Activated CD4-positive, alpha-beta T cell treated with anti-CD3 and anti-CD28 coated beads, Interleukin-2, amount 50 U/mL, for 48 hours (primary cell): ENCODE results near the gene CTSH.
A peak's percentile ranks its signal among the peaks of the same experiment; 100 is the strongest.
"Not testable (repeated sequence)": the region's sequence is repeated elsewhere in the genome, so short reads cannot be mapped to it uniquely, and the experiment has no call there.

Experiments
- DNase-seq, 2 experiments: peaks; one replicate each; pipeline ENCODE4 v3.0.0-alpha.2; 2020

The CTSH gene

GRCh38 chr15:78880242-78880533, 64.7 kb downstream of the CTSH start:
- DNase-seq = no peak

GRCh38 chr15:78879517-78880241, 65.2 kb downstream of the CTSH start:
- DNase-seq = no peak

GRCh38 chr15:78878356-78878755, 66.5 kb downstream of the CTSH start:
- no peak for DNase-seq

DNA sequence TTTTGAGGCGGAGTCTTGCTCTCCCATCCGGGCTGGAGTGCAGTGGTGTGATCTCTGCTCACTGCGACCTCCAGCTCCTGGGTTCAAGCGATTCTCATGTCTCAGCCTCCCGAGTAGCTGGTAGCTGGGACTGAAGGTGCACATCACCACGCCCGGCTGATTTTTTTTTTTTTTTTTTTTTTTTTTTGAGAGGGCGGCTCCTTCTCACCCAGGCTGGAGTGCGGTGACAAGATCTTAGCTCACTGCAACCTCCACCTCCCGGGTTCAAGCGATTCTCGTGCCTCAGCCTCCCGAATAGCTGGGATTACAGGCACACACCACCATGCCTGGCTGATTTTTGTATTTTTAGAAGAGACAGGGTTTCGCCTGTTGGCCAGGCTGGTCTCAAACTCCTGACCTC, 67.9 kb downstream of the CTSH start:
- DNase-seq = not testable (repeated sequence)

DNA sequence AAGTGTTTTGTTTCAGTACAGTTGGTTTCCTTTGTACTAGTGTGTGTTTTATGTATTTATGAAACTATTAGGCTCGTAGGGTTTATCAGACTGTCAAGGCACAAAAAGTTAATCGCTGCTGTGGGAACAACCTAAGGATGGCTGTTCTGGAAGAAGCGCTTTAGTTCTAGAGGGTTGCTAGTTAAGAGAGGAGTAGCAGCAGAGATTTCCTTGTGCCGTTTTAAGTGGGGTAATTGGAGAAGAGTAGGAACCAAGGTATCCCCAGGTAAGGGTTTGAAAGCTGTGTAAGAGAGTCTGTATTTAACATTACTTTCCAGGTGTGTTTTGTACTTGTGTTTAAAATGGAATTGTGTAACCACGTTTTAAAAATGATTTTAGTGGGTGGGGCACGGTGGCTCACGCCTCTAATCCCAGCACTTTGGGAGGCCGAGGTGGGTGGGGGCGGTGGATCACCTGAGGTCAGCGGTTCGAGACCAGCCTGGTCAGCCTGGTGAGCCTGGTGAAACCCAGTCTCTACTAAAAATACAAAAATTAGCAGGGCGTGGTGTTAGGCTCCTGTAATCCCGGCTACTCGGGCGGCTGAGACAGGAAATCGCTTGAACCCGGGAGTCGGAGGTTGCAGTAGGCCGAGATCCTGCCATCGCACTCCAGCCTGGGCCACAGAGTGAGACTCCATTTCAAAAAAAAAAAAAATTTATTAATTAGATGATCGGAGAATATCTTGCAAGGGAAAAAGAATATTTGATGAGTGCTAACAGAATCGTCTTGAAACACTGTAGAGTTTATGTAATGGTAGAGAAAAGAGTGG, 69.5 kb downstream of the CTSH start:
- DNase-seq = peak in 1 of 2 experiments; percentile 28

DNA sequence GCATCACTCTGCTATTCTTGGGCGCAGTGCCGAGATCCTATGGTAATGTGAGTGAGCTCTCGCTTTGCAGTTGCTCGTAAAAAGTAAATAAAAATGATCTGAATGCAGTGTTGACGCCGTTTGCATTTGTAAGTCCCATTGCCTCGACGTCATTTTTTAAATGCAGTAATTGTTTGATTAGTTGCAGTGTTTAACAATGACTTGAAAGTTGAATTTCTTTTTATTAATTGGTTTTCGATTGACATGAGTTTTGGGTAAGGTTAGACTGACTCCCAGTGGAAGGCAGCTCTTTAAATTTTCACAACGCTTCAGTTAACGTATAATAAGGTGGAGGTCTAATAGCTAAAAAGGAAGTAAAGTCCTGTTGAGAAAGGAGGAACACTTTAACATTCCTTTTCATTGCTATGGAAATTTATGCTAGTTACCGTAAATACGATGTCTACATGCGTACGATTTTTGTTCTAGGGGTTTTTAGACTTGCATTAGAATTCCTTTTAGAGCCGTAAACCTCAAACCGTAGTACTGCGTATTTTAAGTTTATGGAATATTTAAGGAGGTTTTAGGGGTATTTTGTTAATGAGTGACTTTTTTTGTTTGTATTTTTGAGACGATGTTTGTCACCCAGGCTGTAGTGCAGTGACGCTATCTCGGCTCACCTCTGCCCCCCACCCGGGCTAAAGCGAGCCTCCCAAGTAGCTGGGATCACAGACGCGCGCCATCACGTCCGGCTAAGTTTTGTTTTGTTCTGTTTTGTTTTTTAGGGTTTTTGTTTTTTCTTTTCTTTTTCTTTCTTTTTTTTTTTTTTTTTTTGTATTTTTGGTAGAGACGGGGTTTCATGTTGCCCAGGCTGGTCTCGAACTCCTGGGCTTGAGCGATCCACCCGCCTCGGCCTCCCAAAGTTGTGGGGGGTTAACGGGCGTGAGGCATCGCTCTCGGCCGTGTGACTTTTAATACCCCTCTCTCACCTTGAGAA, 70.8 kb downstream of the CTSH start:
- peak; percentile 33 to 46 for DNase-seq

GRCh38 chr15:78872972-78873792, 71.7 kb downstream of the CTSH start:
- peak; percentile 89 to 93 for DNase-seq

- peak; percentile 93 to 95 for DNase-seq
Observed at GRCh38 chr15:78872155-78872971, 72.5 kb downstream of the CTSH start, which contains the start of gene MORF4L1. TSS of gene MORF4L1 (plus strand) at chr15:78872890. CDS start at chr15:78873018, 128 bp downstream.

- DNase-seq = not testable (repeated sequence)
Observed at GRCh38 chr15:78871483-78872127, 73.2 kb downstream of the CTSH start.
